HEK293 (cell line): ENCODE measurements around the gene PHLDB3.

Source experiments
- ELK4 ChIP-seq: IDR thresholded peaks from 2 replicates; pipeline ENCODE4 v1.6.1; 2011; ENCODE audit warnings: mild to moderate bottlenecking, low read depth, low read length, borderline replicate concordance
- KLF1 ChIP-seq: fragments of 450-650 bp; formaldehyde crosslinking; IDR thresholded peaks from 2 replicates; pipeline ENCODE4 v1.5.1; 2016; ENCODE audit warnings: missing biosample characterization, missing genetic modification characterization
- PRDM2 ChIP-seq: fragments of 450-650 bp; formaldehyde crosslinking; IDR thresholded peaks from 2 replicates; pipeline ENCODE4 v1.5.1; 2016; ENCODE audit warnings: missing biosample characterization, missing genetic modification characterization, borderline replicate concordance
- SP2 ChIP-seq: fragments of 450-650 bp; formaldehyde crosslinking; IDR thresholded peaks from 2 replicates; pipeline ENCODE4 v1.5.1; 2016; ENCODE audit warnings: missing biosample characterization, missing genetic modification characterization
- YY2 ChIP-seq: fragments of 450-650 bp; formaldehyde crosslinking; IDR thresholded peaks from 2 replicates; pipeline ENCODE4 v1.5.1; 2016; ENCODE audit warnings: missing biosample characterization, missing genetic modification characterization
- ZBTB26 ChIP-seq: fragments of 450-650 bp; formaldehyde crosslinking; optimal IDR thresholded peaks from 2 replicates; pipeline ENCODE3; 2016; ENCODE audit warnings: missing biosample characterization, mild to moderate bottlenecking, missing genetic modification characterization
- ZBTB49 ChIP-seq: fragments of 450-650 bp; formaldehyde crosslinking; IDR thresholded peaks from 2 replicates; pipeline ENCODE4 v1.5.1; 2016; ENCODE audit warnings: missing biosample characterization, missing genetic modification characterization, low read depth
- ZIC2 ChIP-seq: fragments of 450-650 bp; formaldehyde crosslinking; IDR thresholded peaks from 2 replicates; pipeline ENCODE4 v1.5.1; 2016; ENCODE audit warnings: missing biosample characterization, missing genetic modification characterization
- ZNF114 ChIP-seq: fragments of 450-650 bp; formaldehyde crosslinking; IDR thresholded peaks from 2 replicates; pipeline ENCODE4 v1.5.0; 2017; ENCODE audit warnings: missing biosample characterization, missing genetic modification characterization
- ZNF138 ChIP-seq: fragments of 450-650 bp; formaldehyde crosslinking; IDR thresholded peaks from 2 replicates; pipeline ENCODE4 v1.5.1; 2016; ENCODE audit warnings: missing biosample characterization, missing genetic modification characterization, borderline replicate concordance
- ZNF148 ChIP-seq: fragments of 450-650 bp; formaldehyde crosslinking; IDR thresholded peaks from 2 replicates; pipeline ENCODE4 v1.5.0; 2017; ENCODE audit warnings: missing biosample characterization, missing genetic modification characterization, borderline replicate concordance
- ZNF18 ChIP-seq: fragments of 450-650 bp; formaldehyde crosslinking; IDR thresholded peaks from 2 replicates; pipeline ENCODE4 v1.5.1; 2016; ENCODE audit warnings: missing biosample characterization, missing genetic modification characterization
- ZNF221 ChIP-seq: fragments of 450-650 bp; formaldehyde crosslinking; IDR thresholded peaks from 2 replicates; pipeline ENCODE4 v1.5.1; 2017; ENCODE audit warnings: missing biosample characterization, missing genetic modification characterization, borderline replicate concordance
- ZNF341 ChIP-seq: fragments of 450-650 bp; formaldehyde crosslinking; IDR thresholded peaks from 2 replicates; pipeline ENCODE4; 2016; ENCODE audit warnings: low read depth, missing biosample characterization, missing genetic modification characterization
- ZNF513 ChIP-seq: fragments of 450-650 bp; IDR thresholded peaks from 2 replicates; pipeline ENCODE4 v1.5.1; 2018; ENCODE audit warnings: missing biosample characterization, missing genetic modification characterization
- ZNF514 ChIP-seq: fragments of 450-650 bp; formaldehyde crosslinking; IDR thresholded peaks from 2 replicates; pipeline ENCODE4 v1.5.1; 2016; ENCODE audit warnings: missing biosample characterization, missing genetic modification characterization
- ZNF585B ChIP-seq: fragments of 450-650 bp; formaldehyde crosslinking; IDR thresholded peaks from 2 replicates; pipeline ENCODE4 v1.5.1; 2016; ENCODE audit warnings: missing biosample characterization, missing genetic modification characterization
- ZNF670 ChIP-seq: fragments of 450-650 bp; formaldehyde crosslinking; IDR thresholded peaks from 2 replicates; pipeline ENCODE4 v1.5.1; 2016; ENCODE audit warnings: missing biosample characterization, missing genetic modification characterization, low read depth
- ZNF76 ChIP-seq: fragments of 450-650 bp; formaldehyde crosslinking; IDR thresholded peaks from 2 replicates; pipeline ENCODE4; 2016; ENCODE audit warnings: low read depth, missing biosample characterization, missing genetic modification characterization, borderline replicate concordance
- ZSCAN23 ChIP-seq: fragments of 450-650 bp; formaldehyde crosslinking; IDR thresholded peaks from 2 replicates; pipeline ENCODE4 v1.5.1; 2016; ENCODE audit warnings: missing biosample characterization, missing genetic modification characterization

The PHLDB3 gene

GRCh38 chr19:43533546-43534304 lies 29.2 kb upstream of the PHLDB3 start (continued):
- no peak for TF ChIP-seq ELK4
- peak; percentile 51; the same call in 1 of the 2 replicates for TF ChIP-seq ZNF341 (tag by site-specific recombination)
- no peak for TF ChIP-seq ZBTB49
- no peak for TF ChIP-seq ZIC2 (tag by site-specific recombination)
- TF ChIP-seq ZNF148, result no peak
- TF ChIP-seq ZNF114, result no peak
- no peak for TF ChIP-seq ZNF514 (tag by site-specific recombination)
- TF ChIP-seq ZBTB26 (tag by site-specific recombination), result no peak
- no peak for TF ChIP-seq ZNF221 (tag by site-specific recombination)
- no peak for TF ChIP-seq ZNF138 (tag by site-specific recombination)
- peak; percentile 92 for TF ChIP-seq KLF1 (tag by site-specific recombination)
- TF ChIP-seq ZSCAN23, result no peak
- TF ChIP-seq ZNF513 (tag by site-specific recombination), result no peak
- no peak for TF ChIP-seq ZNF18 (tag by site-specific recombination)
- peak; percentile 93 for TF ChIP-seq SP2
- TF ChIP-seq ZNF670 (tag by site-specific recombination), result no peak
- no peak for TF ChIP-seq ZNF585B (tag by site-specific recombination)
- no peak; the same call in 1 of the 2 replicates for TF ChIP-seq YY2 (tag by site-specific recombination)
- no peak for TF ChIP-seq PRDM2 (tag by site-specific recombination)
- no peak for TF ChIP-seq ZNF76
